HL-60 (cell line): Measurements from ENCODE around the gene SPIB.

Experiments
- GABPA ChIP-seq: IDR thresholded peaks from 2 replicates; pipeline ENCODE4 v1.6.1; 2012; ENCODE audit warnings: low read depth
- POLR2AphosphoS5 ChIP-seq: IDR thresholded peaks from 2 replicates; pipeline ENCODE4 v1.6.1; 2012; ENCODE audit warnings: low read depth
- REST ChIP-seq: IDR thresholded peaks from 2 replicates; pipeline ENCODE4 v1.6.1; 2012; ENCODE audit warnings: low read depth; ENCODE audit not compliant: insufficient replicate concordance
- SPI1 ChIP-seq: IDR thresholded peaks from 2 replicates; pipeline ENCODE4 v1.6.1; 2012; ENCODE audit warnings: low read depth, mild to moderate bottlenecking, borderline replicate concordance
- TF ChIP-seq, protein P1 (sequence below): IDR thresholded peaks from one replicate; pipeline ENCODE4 v1.5.1; 2011; ENCODE audit warnings: low read length, control low read depth, inconsistent platforms; ENCODE audit not compliant: insufficient read depth

- TF ChIP-seq, protein P1, sequence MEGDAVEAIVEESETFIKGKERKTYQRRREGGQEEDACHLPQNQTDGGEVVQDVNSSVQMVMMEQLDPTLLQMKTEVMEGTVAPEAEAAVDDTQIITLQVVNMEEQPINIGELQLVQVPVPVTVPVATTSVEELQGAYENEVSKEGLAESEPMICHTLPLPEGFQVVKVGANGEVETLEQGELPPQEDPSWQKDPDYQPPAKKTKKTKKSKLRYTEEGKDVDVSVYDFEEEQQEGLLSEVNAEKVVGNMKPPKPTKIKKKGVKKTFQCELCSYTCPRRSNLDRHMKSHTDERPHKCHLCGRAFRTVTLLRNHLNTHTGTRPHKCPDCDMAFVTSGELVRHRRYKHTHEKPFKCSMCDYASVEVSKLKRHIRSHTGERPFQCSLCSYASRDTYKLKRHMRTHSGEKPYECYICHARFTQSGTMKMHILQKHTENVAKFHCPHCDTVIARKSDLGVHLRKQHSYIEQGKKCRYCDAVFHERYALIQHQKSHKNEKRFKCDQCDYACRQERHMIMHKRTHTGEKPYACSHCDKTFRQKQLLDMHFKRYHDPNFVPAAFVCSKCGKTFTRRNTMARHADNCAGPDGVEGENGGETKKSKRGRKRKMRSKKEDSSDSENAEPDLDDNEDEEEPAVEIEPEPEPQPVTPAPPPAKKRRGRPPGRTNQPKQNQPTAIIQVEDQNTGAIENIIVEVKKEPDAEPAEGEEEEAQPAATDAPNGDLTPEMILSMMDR: no peak
- TF ChIP-seq REST: no peak
- no peak for TF ChIP-seq POLR2AphosphoS5
- no peak for TF ChIP-seq GABPA
- no peak for TF ChIP-seq SPI1
Measured at GRCh38 chr19:50477751-50478515, 59.2 kb downstream of the SPIB start.
